SIG-M5 treated with dmso at 0.1 percent for 504 hours (cell line): ENCODE results near the gene ADAMTSL4.
"Not testable (repeated sequence)": the region's sequence is repeated elsewhere in the genome, so short reads cannot be mapped to it uniquely, and the experiment has no call there.

Experiments
- DNase-seq: peaks from one replicate; lab custom pipeline; 2025; ENCODE audit not compliant: unreplicated experiment; lab: John Stamatoyannopoulos, UW

The ADAMTSL4 gene

GRCh38 chr1:150565240-150565991, 16.2 kb downstream of the ADAMTSL4 start:
- DNase-seq = not testable (repeated sequence)

- DNase-seq = no peak
Measured at GRCh38 chr1:150566589-150567340, 17.6 kb downstream of the ADAMTSL4 start.

GRCh38 chr1:150567341-150567716, 18.1 kb downstream of the ADAMTSL4 start:
- peak; percentile 44 for DNase-seq

GRCh38 chr1:150567717-150568593, 18.7 kb downstream of the ADAMTSL4 start:
- DNase-seq = peak; percentile 75

GRCh38 chr1:150568594-150568966, 19.4 kb downstream of the ADAMTSL4 start:
- no peak for DNase-seq

GRCh38 chr1:150572918-150573647, 23.9 kb downstream of the ADAMTSL4 start:
- no peak for DNase-seq

GRCh38 chr1:150573648-150574071, 24.5 kb downstream of the ADAMTSL4 start:
- DNase-seq = not testable (repeated sequence)

- DNase-seq = no peak
Measured at GRCh38 chr1:150574260-150575071, 25.3 kb downstream of the ADAMTSL4 start.

GRCh38 chr1:150575072-150575489, 25.9 kb downstream of the ADAMTSL4 start:
- no peak for DNase-seq

GRCh38 chr1:150575518-150576366, 26.5 kb downstream of the ADAMTSL4 start:
- DNase-seq = peak; percentile 47

GRCh38 chr1:150576367-150576711, 27.1 kb downstream of the ADAMTSL4 start:
- no peak for DNase-seq

- no peak for DNase-seq
Measured at GRCh38 chr1:150576794-150577556, 27.8 kb downstream of the ADAMTSL4 start.

GRCh38 chr1:150577557-150578271, 28.5 kb downstream of the ADAMTSL4 start:
- DNase-seq = peak; percentile 63

- DNase-seq = peak; percentile 87
Measured at GRCh38 chr1:150578272-150579109, 29.3 kb downstream of the ADAMTSL4 start.

- DNase-seq = peak; percentile 99
Measured at GRCh38 chr1:150579110-150579944, 30.1 kb downstream of the ADAMTSL4 start, which contains the start of gene MCL1. MCL1 (minus strand) TSS chr1:150579610; CDS start chr1:150579530, 80 bp downstream.
